CD14-positive monocyte (primary cell): Measurements from ENCODE around the gene KNSTRN. TPM values are rescaled to one million over a fixed set of nuclear protein-coding genes. Genes with fewer than 3 reads are reported as not detected.

Source experiments
- DNase-seq, 3 donors: peaks; one replicate each; pipeline ENCODE4 v3.0.0-alpha.2; 2011 to 2022
- H2AFZ ChIP-seq: 2 replicates; pipeline ENCODE4 v1.6.0; 2012; ENCODE audit warnings: mild to moderate bottlenecking, low read depth, low read length, inconsistent platforms; ENCODE audit not compliant: insufficient read depth, poor library complexity, severe bottlenecking
- H3K27ac ChIP-seq, 2 donors: 1 replicate in 1 of 2; 2 replicates in 1 of 2; pipeline ENCODE4 v1.5.1; 2012 to 2013; ENCODE audit warnings: low read length in 2 of 2, control low read depth in 1 of 2, inconsistent platforms in 1 of 2, low read depth in 1 of 2, mild to moderate bottlenecking in 1 of 2
- H3K27me3 ChIP-seq, 2 donors: one replicate each; pipeline versions ENCODE4 v1.6.0 to v1.6.1; 2011 to 2013; ENCODE audit warnings: low read length in 2 of 2; ENCODE audit not compliant: control insufficient read depth in 2 of 2, insufficient read depth in 2 of 2
- H3K36me3 ChIP-seq, 2 donors: replicated peaks in 1 of 2; 1 replicate in 1 of 2; 2 replicates in 1 of 2; pipeline versions ENCODE4 v1.5.1 to v1.6.1; 2012 to 2013; ENCODE audit warnings: low read length in 2 of 2, control low read depth in 1 of 2, inconsistent platforms in 1 of 2, mild to moderate bottlenecking in 1 of 2; ENCODE audit not compliant: insufficient read depth in 2 of 2, control insufficient read depth in 1 of 2
- H3K4me1 ChIP-seq, 2 donors: 1 replicate in 1 of 2; 2 replicates in 1 of 2; pipeline versions ENCODE4 v1.5.1 to v1.6.1; 2012 to 2013; ENCODE audit warnings: low read length in 2 of 2, control low read depth in 1 of 2, inconsistent platforms in 1 of 2, mild to moderate bottlenecking in 1 of 2, moderate library complexity in 1 of 2; ENCODE audit not compliant: insufficient read depth in 2 of 2, control insufficient read depth in 1 of 2
- H3K4me2 ChIP-seq: replicated peaks from 2 replicates; pipeline ENCODE3; 2012; ENCODE audit warnings: low read length, moderate library complexity, mild to moderate bottlenecking; ENCODE audit not compliant: poor library complexity, severe bottlenecking; ENCODE audit errors: extremely low read depth
- H3K4me3 ChIP-seq, 3 experiments: fragments of 200-600 bp in 1 of 3; sonication (generic) in 1 of 3; replicated peaks in 1 of 3; 1 replicate in 2 of 3; 2 replicates in 1 of 3; pipeline ENCODE4 v1.5.1; 2011 to 2013; ENCODE audit warnings: low read length in 3 of 3, mild to moderate bottlenecking in 3 of 3, control low read depth in 2 of 3, low read depth in 2 of 3, inconsistent platforms in 1 of 3, moderate library complexity in 1 of 3
- H3K79me2 ChIP-seq: 2 replicates; pipeline ENCODE4 v1.6.0; 2012; ENCODE audit warnings: mild to moderate bottlenecking, control low read depth, inconsistent platforms, low read length, moderate library complexity; ENCODE audit not compliant: insufficient read depth
- H3K9ac ChIP-seq: 2 replicates; pipeline ENCODE4 v1.6.0; 2017; ENCODE audit warnings: low read length, mild to moderate bottlenecking; ENCODE audit not compliant: insufficient read depth, poor library complexity, severe bottlenecking
- H3K9me3 ChIP-seq, 2 donors: replicated peaks in 1 of 2; 1 replicate in 1 of 2; 2 replicates in 1 of 2; pipeline versions ENCODE4 v1.5.1 to v1.6.1; 2012 to 2013; ENCODE audit warnings: low read length in 2 of 2, control low read depth in 1 of 2; ENCODE audit not compliant: control insufficient read depth in 1 of 2, insufficient read depth in 1 of 2
- H4K20me1 ChIP-seq: 2 replicates; pipeline ENCODE4 v1.6.0; 2012; ENCODE audit warnings: mild to moderate bottlenecking, low read length, control low read depth, moderate library complexity; ENCODE audit not compliant: insufficient read depth
- H3K27ac Mint-ChIP-seq, 7 donors: one replicate each; pipeline ENCODE4 v1.8.0; 2020; ENCODE audit warnings: mild to moderate bottlenecking in 7 of 7, mixed read lengths in 7 of 7, moderate library complexity in 6 of 7, inconsistent platforms in 2 of 7
- H3K27me3 Mint-ChIP-seq, 3 donors: one replicate each; pipeline ENCODE4 v1.8.0; 2021 to 2022; ENCODE audit warnings: low read depth in 3 of 3, mild to moderate bottlenecking in 3 of 3, mixed read lengths in 3 of 3, moderate library complexity in 3 of 3, inconsistent platforms in 1 of 3
- H3K36me3 Mint-ChIP-seq, 2 donors: one replicate each; pipeline ENCODE4 v1.8.0; 2020; ENCODE audit warnings: mixed read lengths in 2 of 2, inconsistent platforms in 1 of 2, mild to moderate bottlenecking in 1 of 2
- H3K4me1 Mint-ChIP-seq: one replicate; pipeline ENCODE4 v1.8.0; 2020; ENCODE audit warnings: mild to moderate bottlenecking, mixed read lengths
- H3K4me3 Mint-ChIP-seq, 2 donors: one replicate each; pipeline ENCODE4 v1.8.0; 2020; ENCODE audit warnings: mild to moderate bottlenecking in 2 of 2, mixed read lengths in 2 of 2, moderate library complexity in 1 of 2
- H3K9me3 Mint-ChIP-seq, 7 donors: one replicate each; pipeline ENCODE4 v1.8.0; 2020 to 2022; ENCODE audit warnings: mixed read lengths in 7 of 7, mild to moderate bottlenecking in 6 of 7, moderate library complexity in 6 of 7, inconsistent platforms in 2 of 7
- WGBS: methylation state at CpG from one replicate; pipeline ENCODE4 v1.1.5; 2013; ENCODE audit warnings: missing lambda C conversion rate; ENCODE audit not compliant: insufficient coverage; 5-methylcytosine and 5-hydroxymethylcytosine counted together
- intact Hi-C, 2 donors: fragments of 100-400 bp; cut with micrococcal nuclease; formaldehyde crosslinking; loops; one replicate each; pipeline versions ENCODE4 v1.15.0 to v1.15.1; 2023
- polyA plus RNA-seq, 3 donors: library from polyadenylated mRNA; depleted of rRNA in 1 of 3; unstranded in 2 of 3; stranded (reverse) in 1 of 3; fragments of 300-500 nt in 2 of 3; fragments of >200 nt in 1 of 3; fragmentation: Illumina TruSeq in 2 of 3; gene quantifications; 1 replicate in 2 of 3; 2 replicates in 1 of 3; pipeline ENCODE4 v1.2.3, GENCODE V29; 2012 to 2021
- TF ChIP-seq, protein P1 (sequence below): fragments of 200-600 bp; IDR thresholded peaks from one replicate; pipeline ENCODE4 v1.8.0; 2022; ENCODE audit warnings: antibody characterized with exemption, mild to moderate bottlenecking

Gene KNSTRN
- polyA plus RNA-seq, 3 donors: 5.4 to 10.0 (median 7.9) TPM

DNA sequence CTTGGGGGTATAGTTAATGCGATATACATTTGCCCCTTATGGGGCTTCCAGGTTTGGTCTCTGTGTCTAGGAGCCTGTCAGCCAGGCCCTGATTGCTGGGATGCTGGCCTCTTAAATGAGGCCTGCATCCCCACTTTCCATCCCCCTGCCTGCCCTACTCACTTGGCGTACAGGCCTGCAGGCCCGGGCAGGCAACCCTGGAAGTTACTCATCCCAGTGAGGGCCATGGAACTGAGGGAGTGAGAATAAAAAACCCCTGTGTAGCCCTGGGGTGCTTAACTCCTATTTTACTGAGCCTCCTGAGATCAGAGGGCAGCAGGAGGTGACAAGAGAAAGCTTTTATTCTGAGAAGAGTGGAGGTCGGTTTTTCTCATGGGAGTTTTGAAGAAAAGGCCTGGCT lies 22.5 kb upstream of the KNSTRN start:
- Histone ChIP-seq H3K4me3 (no peak overlapping the region), H3K79me2 (no peaks in the 10 kb centered on the region), H4K20me1 (peaks cover 14% of the 10 kb centered on the region), H3K27ac (no peak overlapping the region), H3K4me2 (no peak overlapping the region), H3K9me3 (no peaks in the 10 kb centered on the region), H3K27me3 (peaks cover 0 to 10% of the 10 kb centered on the region in 2 donors), H3K36me3 (peaks cover 0 to 3% of the 10 kb centered on the region in 2 donors), H3K4me1 (peaks cover 14 to 19% of the 10 kb centered on the region in 2 donors), H3K9ac (no peak overlapping the region), H2AFZ (no peak overlapping the region)
- no peak for DNase-seq
- Mint-ChIP-seq H3K27ac (no peak overlapping the region), H3K9me3 (no peaks in the 10 kb centered on the region), H3K27me3 (peaks cover 6 to 16% (median 11%) of the 10 kb centered on the region in 3 donors), H3K4me1 (peaks cover 15% of the 10 kb centered on the region), H3K4me3 (no peak overlapping the region), H3K36me3 (peaks cover 22 to 25% of the 10 kb centered on the region in 2 donors)
- 88% methylated on average over 1 of the region's 4 CpGs for WGBS
- intact Hi-C loops: no loop called here
- TF ChIP-seq, protein P1, sequence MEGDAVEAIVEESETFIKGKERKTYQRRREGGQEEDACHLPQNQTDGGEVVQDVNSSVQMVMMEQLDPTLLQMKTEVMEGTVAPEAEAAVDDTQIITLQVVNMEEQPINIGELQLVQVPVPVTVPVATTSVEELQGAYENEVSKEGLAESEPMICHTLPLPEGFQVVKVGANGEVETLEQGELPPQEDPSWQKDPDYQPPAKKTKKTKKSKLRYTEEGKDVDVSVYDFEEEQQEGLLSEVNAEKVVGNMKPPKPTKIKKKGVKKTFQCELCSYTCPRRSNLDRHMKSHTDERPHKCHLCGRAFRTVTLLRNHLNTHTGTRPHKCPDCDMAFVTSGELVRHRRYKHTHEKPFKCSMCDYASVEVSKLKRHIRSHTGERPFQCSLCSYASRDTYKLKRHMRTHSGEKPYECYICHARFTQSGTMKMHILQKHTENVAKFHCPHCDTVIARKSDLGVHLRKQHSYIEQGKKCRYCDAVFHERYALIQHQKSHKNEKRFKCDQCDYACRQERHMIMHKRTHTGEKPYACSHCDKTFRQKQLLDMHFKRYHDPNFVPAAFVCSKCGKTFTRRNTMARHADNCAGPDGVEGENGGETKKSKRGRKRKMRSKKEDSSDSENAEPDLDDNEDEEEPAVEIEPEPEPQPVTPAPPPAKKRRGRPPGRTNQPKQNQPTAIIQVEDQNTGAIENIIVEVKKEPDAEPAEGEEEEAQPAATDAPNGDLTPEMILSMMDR: no peak

DNA sequence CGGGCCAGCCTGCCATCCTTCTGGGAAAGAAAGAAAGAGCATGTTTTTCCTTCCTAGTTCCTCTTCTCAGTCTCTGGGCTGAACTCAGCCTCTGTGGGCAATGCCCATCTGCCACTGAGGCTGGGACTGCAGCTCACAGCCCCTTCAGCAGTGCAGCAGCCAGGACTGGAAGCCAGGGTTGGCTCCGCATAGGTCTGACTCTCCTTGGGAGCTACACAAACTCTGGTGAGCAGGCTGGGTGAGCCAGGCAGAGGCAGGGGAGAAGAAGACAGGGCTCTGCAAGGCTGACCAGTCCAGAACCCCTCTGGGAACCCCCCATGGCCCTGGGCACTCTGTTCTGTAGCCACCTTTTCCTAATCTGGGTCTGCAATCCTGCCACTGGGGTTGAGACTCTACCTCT lies 20.9 kb upstream of the KNSTRN start:
- peaks cover 14 to 22% of the 10 kb centered on the region in 2 donors for H3K4me1 ChIP-seq
- intact Hi-C loops: no loop called here
- Mint-ChIP-seq H3K27ac (peak overlapping the region in 1 of 7 donors; percentile 54), H3K27me3 (peaks cover 8 to 15% (median 9%) of the 10 kb centered on the region in 3 donors), H3K9me3 (no peaks in the 10 kb centered on the region), H3K4me1 (peaks cover 19% of the 10 kb centered on the region), H3K4me3 (no peak overlapping the region), H3K36me3 (peaks cover 23 to 29% of the 10 kb centered on the region in 2 donors)
- peaks cover 0 to 3% of the 10 kb centered on the region in 2 donors for H3K36me3 ChIP-seq
- H3K4me3 ChIP-seq: no peak overlapping the region
- H3K27me3 ChIP-seq: peaks cover 0 to 10% of the 10 kb centered on the region in 2 donors
- H2AFZ ChIP-seq: no peak overlapping the region
- H3K9ac ChIP-seq: no peak overlapping the region
- H3K27ac ChIP-seq: no peak overlapping the region
- H3K4me2 ChIP-seq: no peak overlapping the region
- no peak for DNase-seq
- H3K9me3 ChIP-seq: no peaks in the 10 kb centered on the region
- H3K79me2 ChIP-seq: no peaks in the 10 kb centered on the region
- TF ChIP-seq, protein P1: no peak
- 76% methylated on average over 2 of the region's 2 CpGs for WGBS
- H4K20me1 ChIP-seq: peaks cover 14% of the 10 kb centered on the region
